Psoas muscle (tissue), 8 donors: ENCODE measurements around the gene ANKLE1. TPM values are rescaled to one million over a fixed set of nuclear protein-coding genes. Genes with fewer than 3 reads are reported as not detected.

Experiments
- ATAC-seq, 4 donors: fragments of 200-7000 bp; cut with Tn5 transposase; one replicate each; pipeline ENCODE4 v1.9.1; 2020; ENCODE audit warnings: moderate library complexity in 3 of 4, mild to moderate bottlenecking in 2 of 4
- DNase-seq, 2 donors: peaks; one replicate each; pipeline ENCODE4 v3.0.0-alpha.2; 2020
- H3K27ac ChIP-seq: fragments of 200-600 bp; one replicate; pipeline ENCODE4 v1.8.0; 2022
- H3K27me3 ChIP-seq, 3 donors: fragments of 200-600 bp in 1 of 3; one replicate each; pipeline versions ENCODE4 v1.6.1 to v1.8.0; 2013 to 2022; ENCODE audit warnings: low read length in 2 of 3, mild to moderate bottlenecking in 2 of 3, moderate library complexity in 1 of 3; ENCODE audit not compliant: insufficient read depth in 3 of 3
- H3K36me3 ChIP-seq, 2 donors: fragments of 200-600 bp in 1 of 2; one replicate each; pipeline versions ENCODE4 v1.6.1 to v1.8.0; 2013 to 2022; ENCODE audit warnings: low read depth in 1 of 2, mild to moderate bottlenecking in 1 of 2, moderate library complexity in 1 of 2; ENCODE audit not compliant: insufficient read depth in 1 of 2
- H3K4me1 ChIP-seq: fragments of 200-600 bp; one replicate; pipeline ENCODE4 v1.8.0; 2022
- H3K4me3 ChIP-seq: fragments of 200-600 bp; one replicate; pipeline ENCODE4 v1.8.0; 2022; ENCODE audit warnings: mild to moderate bottlenecking
- H3K9me3 ChIP-seq: fragments of 200-600 bp; one replicate; pipeline ENCODE4 v1.8.0; 2022
- WGBS, 3 donors: extraction: QIAGEN DNeasy Blood & Tissue Kit; methylation state at CpG; one replicate each; pipeline versions ENCODE4 v1.1.6 to v1.1.7; 2013; 5-methylcytosine and 5-hydroxymethylcytosine counted together
- intact Hi-C, 2 donors: fragments of 100-400 bp; cut with DNase I; formaldehyde crosslinking; loops; one replicate each; pipeline versions ENCODE4 v1.11.0 to v1.14.2; 2022
- polyA plus RNA-seq, 3 donors: library from polyadenylated mRNA; stranded (reverse); fragments of 200-250 nt; gene quantifications; one replicate each; pipeline ENCODE4 v1.2.3, GENCODE V29; 2013
- total RNA-seq, 4 donors: library from RNA; stranded (reverse); fragmentation: NEBNext Ultra II Directional in 2 of 4; extraction: Animal tissue kit (Norgen Biotek cat#: 25700) in 2 of 4; gene quantifications; one replicate each; pipeline versions ENCODE4 v1.2.1 to v1.2.4, GENCODE V29; 2021 to 2023
- TF ChIP-seq, protein P1 (sequence below): fragments of 200-600 bp; IDR thresholded peaks from one replicate; pipeline ENCODE4 v1.8.0; 2022; ENCODE audit warnings: antibody characterized with exemption
- donor health status: healthy with polysubstance abuse.
- donor health status: DM: no; HTN: no; CAD: no; lungs with moderate emphysema.
- donor health status: Bipolar disorder and iron deficiency.
- donor health status: healthy.
- donor health status: DM: yes; HTN: yes; CAD: no.
- donor health status: DM: no; HTN: no; CAD: no.
- donor health status: DM: no; HTN: no; CAD: no.
- donor health status: DM: yes; HTN: yes; CAD: no.

Gene ANKLE1
- total and polyA plus RNA-seq, 7 donors = 0.07 to 0.26 (median 0.13) TPM; not detected in 2

DNA sequence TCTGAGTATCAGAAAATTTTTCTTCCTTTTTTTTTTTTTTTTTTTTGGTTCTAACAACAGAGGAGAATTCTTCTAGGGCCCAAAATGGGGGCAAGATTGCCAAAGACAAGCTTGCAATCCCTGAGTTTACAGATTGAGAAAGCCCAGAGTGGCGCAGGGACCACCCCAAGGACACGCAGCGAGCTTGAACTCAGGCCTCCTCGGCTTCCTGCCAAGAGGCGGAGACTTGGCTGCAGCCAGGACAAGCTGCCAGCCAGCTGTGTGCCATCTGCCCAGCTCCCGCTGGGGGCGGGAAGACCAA lies 23.5 kb downstream of the ANKLE1 start:
- H3K36me3 ChIP-seq = peaks cover 0 to 7% of the 10 kb centered on the region in 2 donors
- 1 to 2% (median 1%) methylated on average over 7 of the region's 7 CpGs for WGBS, 3 donors
- peak overlapping the region; percentile 79 for H3K4me3 ChIP-seq

GRCh38 chr19:17305517-17306284 lies 24.0 kb downstream of the ANKLE1 start, which contains the start of gene MRPL34:
TSS of gene MRPL34 (plus strand) at chr19:17305872. CDS start at chr19:17305893, 21 bp downstream.
- no peaks in the 10 kb centered on the region for H3K27me3 ChIP-seq
- intact Hi-C loops = no loop called here
- DNase-seq (peak; percentile 96 to 98), ATAC-seq (peak; percentile 72 to 80 (median 77))
- TF ChIP-seq, protein P1, sequence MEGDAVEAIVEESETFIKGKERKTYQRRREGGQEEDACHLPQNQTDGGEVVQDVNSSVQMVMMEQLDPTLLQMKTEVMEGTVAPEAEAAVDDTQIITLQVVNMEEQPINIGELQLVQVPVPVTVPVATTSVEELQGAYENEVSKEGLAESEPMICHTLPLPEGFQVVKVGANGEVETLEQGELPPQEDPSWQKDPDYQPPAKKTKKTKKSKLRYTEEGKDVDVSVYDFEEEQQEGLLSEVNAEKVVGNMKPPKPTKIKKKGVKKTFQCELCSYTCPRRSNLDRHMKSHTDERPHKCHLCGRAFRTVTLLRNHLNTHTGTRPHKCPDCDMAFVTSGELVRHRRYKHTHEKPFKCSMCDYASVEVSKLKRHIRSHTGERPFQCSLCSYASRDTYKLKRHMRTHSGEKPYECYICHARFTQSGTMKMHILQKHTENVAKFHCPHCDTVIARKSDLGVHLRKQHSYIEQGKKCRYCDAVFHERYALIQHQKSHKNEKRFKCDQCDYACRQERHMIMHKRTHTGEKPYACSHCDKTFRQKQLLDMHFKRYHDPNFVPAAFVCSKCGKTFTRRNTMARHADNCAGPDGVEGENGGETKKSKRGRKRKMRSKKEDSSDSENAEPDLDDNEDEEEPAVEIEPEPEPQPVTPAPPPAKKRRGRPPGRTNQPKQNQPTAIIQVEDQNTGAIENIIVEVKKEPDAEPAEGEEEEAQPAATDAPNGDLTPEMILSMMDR = peak; percentile 74
- peaks cover 39% of the 10 kb centered on the region for H3K4me1 ChIP-seq
- 0 to 1% (median 0%) methylated on average over 55 of the region's 55 CpGs for WGBS, 3 donors
- H3K36me3 ChIP-seq = peaks cover 0 to 6% of the 10 kb centered on the region in 2 donors
- peak within 1 kb of the TSS; percentile 79 for H3K4me3 ChIP-seq
- H3K9me3 ChIP-seq = no peaks in the 10 kb centered on the region
- H3K27ac ChIP-seq = peak within 1 kb of the TSS; percentile 88

More for the DNA sequence above, 23.5 kb downstream of the ANKLE1 start:
- Histone ChIP-seq H3K27ac (peak overlapping the region; percentile 88), H3K27me3 (no peaks in the 10 kb centered on the region), H3K4me1 (peaks cover 33% of the 10 kb centered on the region), H3K9me3 (no peaks in the 10 kb centered on the region)
- intact Hi-C loops = no loop called here
- DNase-seq (no peak), ATAC-seq (no peak)
- TF ChIP-seq, protein P1 = no peak

GRCh38 chr19:17306285-17306714 lies 24.6 kb downstream of the ANKLE1 start:
- H3K4me1 ChIP-seq = peaks cover 45% of the 10 kb centered on the region
- TF ChIP-seq, protein P1 = no peak
- DNase-seq (no peak), ATAC-seq (no peak)
- intact Hi-C loops = no loop called here
- no peaks in the 10 kb centered on the region for H3K27me3 ChIP-seq
- H3K27ac ChIP-seq = peak overlapping the region; percentile 88
- WGBS, 3 donors = 6 to 9% (median 7%) methylated on average over 28 of the region's 28 CpGs
- H3K9me3 ChIP-seq = no peaks in the 10 kb centered on the region
- H3K4me3 ChIP-seq = peak overlapping the region; percentile 79
- H3K36me3 ChIP-seq = peaks cover 0 to under 1% of the 10 kb centered on the region in 2 donors

- ATAC-seq (no peak), DNase-seq (no peak)
- Histone ChIP-seq H3K36me3 (no peaks in the 10 kb centered on the region), H3K27me3 (peaks cover 0 to 1% (median 0%) of the 10 kb centered on the region in 3 donors), H3K4me3 (no peak overlapping the region), H3K4me1 (peaks cover 44% of the 10 kb centered on the region), H3K27ac (peak overlapping the region; percentile 0), H3K9me3 (no peaks in the 10 kb centered on the region)
- TF ChIP-seq, protein P1 = no peak
- intact Hi-C loops = no loop called here
- WGBS, 3 donors = 88 to 92% (median 88%) methylated on average over 8 of the region's 8 CpGs
Observed at GRCh38 chr19:17307876-17308377, 26.2 kb downstream of the ANKLE1 start.
